Tibial nerve (tissue), 3 donors: ENCODE measurements around the gene B4GALT3.

ENCODE experiments used
- CTCF ChIP-seq, 5 experiments: fragments of 200-600 bp in 3 of 5; fragments of 450-650 bp in 2 of 5; sonication (generic) in 3 of 5; IDR thresholded peaks; one replicate each; pipeline ENCODE4 v1.5.1; 2016 to 2019; ENCODE audit warnings: antibody characterized with exemption in 5 of 5, mild to moderate bottlenecking in 3 of 5, moderate library complexity in 2 of 5
- POLR2A ChIP-seq, 2 donors: fragments of 450-650 bp; IDR thresholded peaks; one replicate each; pipeline ENCODE4 v1.6.1; 2017; ENCODE audit warnings: antibody characterized with exemption in 2 of 2, mild to moderate bottlenecking in 2 of 2, moderate library complexity in 2 of 2

GRCh38 chr1:161222175-161223019 is 45.1 kb upstream of the B4GALT3 start:
- no peak for TF ChIP-seq CTCF (IDR thresholded peaks at IDR 0.05)
- no peak for TF ChIP-seq POLR2A (IDR thresholded peaks at IDR 0.05)
